ENCODE data around the gene OR2T27. TPM values are rescaled to one million over a fixed set of nuclear protein-coding genes. Genes with fewer than 3 reads are reported as not detected.

The OR2T27 gene
- total and polyA plus RNA-seq, 9 of the 15 experiments (the other 6 are each of a cell fraction or from before 2014, with no cell fraction given) = not detected

GRCh38 chr1:248610301-248610700 lies 45.0 kb downstream of the OR2T27 start (continued):
- TF ChIP-seq BCOR (IDR thresholded peaks at IDR 0.05) = no peak

Other genes starting within 250 kb of the OR2T27 start
Only the 7 nearest of the 14 such genes appear.
- gene OR2T29, start 92.8 kb downstream of the OR2T27 start, total RNA-seq (2014; rRNA removed) = not detected in 2 replicates
- gene OR2T29, start 92.8 kb downstream of the OR2T27 start, total RNA-seq (2014; rRNA removed; fragmentation: Illumina TruSeq; extraction: Trizol) = not detected in 2 replicates
- gene OR2T29, start 92.8 kb downstream of the OR2T27 start, total RNA-seq (2015; rRNA removed; fragmentation: Illumina TruSeq; extraction: Trizol) = not detected in 2 replicates
- not detected in 2 replicates for gene OR2T29, start 92.8 kb downstream of the OR2T27 start, total RNA-seq (2021)
- not detected in 2 replicates for gene OR2T29, start 92.8 kb downstream of the OR2T27 start, polyA plus RNA-seq (2011; rRNA removed)
- gene OR2T29, start 92.8 kb downstream of the OR2T27 start, polyA plus RNA-seq (2014; fragmentation: Illumina TruSeq; extraction: Trizol) = not detected in 2 replicates
- gene OR2T29, start 92.8 kb downstream of the OR2T27 start, polyA plus RNA-seq (2014; fragmentation: Nextera tagmentation; extraction: Ambion mirVana) = not detected
- gene OR2T29, start 92.8 kb downstream of the OR2T27 start, polyA plus RNA-seq (2014; rRNA removed) = not detected in 2 replicates
- not detected in 2 replicates for gene OR2T34, start 80.8 kb downstream of the OR2T27 start, total RNA-seq (2014; rRNA removed)
- not detected in 2 replicates for gene OR2T34, start 80.8 kb downstream of the OR2T27 start, total RNA-seq (2014; rRNA removed; fragmentation: Illumina TruSeq; extraction: Trizol)
- not detected in 2 replicates for gene OR2T34, start 80.8 kb downstream of the OR2T27 start, total RNA-seq (2015; rRNA removed; fragmentation: Illumina TruSeq; extraction: Trizol)
- gene OR2T34, start 80.8 kb downstream of the OR2T27 start, total RNA-seq (2021) = not detected in 2 replicates
- not detected in 2 replicates for gene OR2T34, start 80.8 kb downstream of the OR2T27 start, polyA plus RNA-seq (2011; rRNA removed)
- not detected in 2 replicates for gene OR2T34, start 80.8 kb downstream of the OR2T27 start, polyA plus RNA-seq (2014; fragmentation: Illumina TruSeq; extraction: Trizol)
- not detected for gene OR2T34, start 80.8 kb downstream of the OR2T27 start, polyA plus RNA-seq (2014; fragmentation: Nextera tagmentation; extraction: Ambion mirVana)
- not detected in 2 replicates for gene OR2T34, start 80.8 kb downstream of the OR2T27 start, polyA plus RNA-seq (2014; rRNA removed)
- not detected in 2 replicates for gene OR2T10, start 57.8 kb downstream of the OR2T27 start, total RNA-seq (2014; rRNA removed)
- not detected in 2 replicates for gene OR2T10, start 57.8 kb downstream of the OR2T27 start, total RNA-seq (2014; rRNA removed; fragmentation: Illumina TruSeq; extraction: Trizol)
- gene OR2T10, start 57.8 kb downstream of the OR2T27 start, total RNA-seq (2015; rRNA removed; fragmentation: Illumina TruSeq; extraction: Trizol) = not detected in 2 replicates
- not detected in 2 replicates for gene OR2T10, start 57.8 kb downstream of the OR2T27 start, total RNA-seq (2021)
- gene OR2T10, start 57.8 kb downstream of the OR2T27 start, polyA plus RNA-seq (2011; rRNA removed) = not detected in 2 replicates
- gene OR2T10, start 57.8 kb downstream of the OR2T27 start, polyA plus RNA-seq (2014; fragmentation: Illumina TruSeq; extraction: Trizol) = not detected in 2 replicates
- not detected for gene OR2T10, start 57.8 kb downstream of the OR2T27 start, polyA plus RNA-seq (2014; fragmentation: Nextera tagmentation; extraction: Ambion mirVana)
- not detected in 2 replicates for gene OR2T10, start 57.8 kb downstream of the OR2T27 start, polyA plus RNA-seq (2014; rRNA removed)
- not detected in 2 replicates for gene OR2T11, start 20.4 kb downstream of the OR2T27 start, total RNA-seq (2014; rRNA removed)
- not detected in 2 replicates for gene OR2T11, start 20.4 kb downstream of the OR2T27 start, total RNA-seq (2014; rRNA removed; fragmentation: Illumina TruSeq; extraction: Trizol)
- gene OR2T11, start 20.4 kb downstream of the OR2T27 start, total RNA-seq (2015; rRNA removed; fragmentation: Illumina TruSeq; extraction: Trizol) = not detected in 2 replicates
- gene OR2T11, start 20.4 kb downstream of the OR2T27 start, total RNA-seq (2021) = not detected in 2 replicates
- gene OR2T11, start 20.4 kb downstream of the OR2T27 start, polyA plus RNA-seq (2011; rRNA removed) = not detected in 2 replicates
- not detected in 2 replicates for gene OR2T11, start 20.4 kb downstream of the OR2T27 start, polyA plus RNA-seq (2014; fragmentation: Illumina TruSeq; extraction: Trizol)
- gene OR2T11, start 20.4 kb downstream of the OR2T27 start, polyA plus RNA-seq (2014; fragmentation: Nextera tagmentation; extraction: Ambion mirVana) = not detected
- gene OR2T11, start 20.4 kb downstream of the OR2T27 start, polyA plus RNA-seq (2014; rRNA removed) = not detected in 2 replicates
- not detected in 2 replicates for gene OR2T35, start 10.2 kb downstream of the OR2T27 start, total RNA-seq (2014; rRNA removed)
- not detected in 2 replicates for gene OR2T35, start 10.2 kb downstream of the OR2T27 start, total RNA-seq (2014; rRNA removed; fragmentation: Illumina TruSeq; extraction: Trizol)
- gene OR2T35, start 10.2 kb downstream of the OR2T27 start, total RNA-seq (2015; rRNA removed; fragmentation: Illumina TruSeq; extraction: Trizol) = not detected in 2 replicates
- gene OR2T35, start 10.2 kb downstream of the OR2T27 start, total RNA-seq (2021) = not detected in 2 replicates
- gene OR2T35, start 10.2 kb downstream of the OR2T27 start, polyA plus RNA-seq (2011; rRNA removed) = not detected in 2 replicates
- not detected in 2 replicates for gene OR2T35, start 10.2 kb downstream of the OR2T27 start, polyA plus RNA-seq (2014; fragmentation: Illumina TruSeq; extraction: Trizol)
- not detected for gene OR2T35, start 10.2 kb downstream of the OR2T27 start, polyA plus RNA-seq (2014; fragmentation: Nextera tagmentation; extraction: Ambion mirVana)
- not detected in 2 replicates for gene OR2T35, start 10.2 kb downstream of the OR2T27 start, polyA plus RNA-seq (2014; rRNA removed)
- gene OR14I1, start 47.2 kb upstream of the OR2T27 start, total RNA-seq (2014; rRNA removed) = not detected in 2 replicates
- not detected in 2 replicates for gene OR14I1, start 47.2 kb upstream of the OR2T27 start, total RNA-seq (2014; rRNA removed; fragmentation: Illumina TruSeq; extraction: Trizol)
- not detected in 2 replicates for gene OR14I1, start 47.2 kb upstream of the OR2T27 start, total RNA-seq (2015; rRNA removed; fragmentation: Illumina TruSeq; extraction: Trizol)
- gene OR14I1, start 47.2 kb upstream of the OR2T27 start, total RNA-seq (2021) = not detected in 2 replicates
- not detected in 2 replicates for gene OR14I1, start 47.2 kb upstream of the OR2T27 start, polyA plus RNA-seq (2011; rRNA removed)
- not detected in 2 replicates for gene OR14I1, start 47.2 kb upstream of the OR2T27 start, polyA plus RNA-seq (2014; fragmentation: Illumina TruSeq; extraction: Trizol)
- gene OR14I1, start 47.2 kb upstream of the OR2T27 start, polyA plus RNA-seq (2014; fragmentation: Nextera tagmentation; extraction: Ambion mirVana) = not detected
- not detected in 2 replicates for gene OR14I1, start 47.2 kb upstream of the OR2T27 start, polyA plus RNA-seq (2014; rRNA removed)
- 0.50 and 0.98 TPM in 2 replicates for gene LYPD8, start 100.2 kb upstream of the OR2T27 start, total RNA-seq (2014; rRNA removed)
- 0.86 and 1.3 TPM in 2 replicates for gene LYPD8, start 100.2 kb upstream of the OR2T27 start, total RNA-seq (2014; rRNA removed; fragmentation: Illumina TruSeq; extraction: Trizol)
- gene LYPD8, start 100.2 kb upstream of the OR2T27 start, total RNA-seq (2015; rRNA removed; fragmentation: Illumina TruSeq; extraction: Trizol) = 1.8 and 2.0 TPM in 2 replicates
- gene LYPD8, start 100.2 kb upstream of the OR2T27 start, total RNA-seq (2021) = 0.87 and 1.0 TPM in 2 replicates
- 0.42 and 0.71 TPM in 2 replicates for gene LYPD8, start 100.2 kb upstream of the OR2T27 start, polyA plus RNA-seq (2011; rRNA removed)
- 1.1 and 1.4 TPM in 2 replicates for gene LYPD8, start 100.2 kb upstream of the OR2T27 start, polyA plus RNA-seq (2014; fragmentation: Illumina TruSeq; extraction: Trizol)
- gene LYPD8, start 100.2 kb upstream of the OR2T27 start, polyA plus RNA-seq (2014; fragmentation: Nextera tagmentation; extraction: Ambion mirVana) = 1 to 10 TPM; 1.3 to 2.1 TPM
- 0.71 and 1.4 TPM in 2 replicates for gene LYPD8, start 100.2 kb upstream of the OR2T27 start, polyA plus RNA-seq (2014; rRNA removed)